ENCODE measurements around the gene LIX1L.
A peak's percentile ranks its signal among the peaks of the same experiment; 100 is the strongest.
"Not testable (repeated sequence)": the region's sequence is repeated elsewhere in the genome, so short reads cannot be mapped to it uniquely, and the experiment has no call there.

The LIX1L gene

DNA sequence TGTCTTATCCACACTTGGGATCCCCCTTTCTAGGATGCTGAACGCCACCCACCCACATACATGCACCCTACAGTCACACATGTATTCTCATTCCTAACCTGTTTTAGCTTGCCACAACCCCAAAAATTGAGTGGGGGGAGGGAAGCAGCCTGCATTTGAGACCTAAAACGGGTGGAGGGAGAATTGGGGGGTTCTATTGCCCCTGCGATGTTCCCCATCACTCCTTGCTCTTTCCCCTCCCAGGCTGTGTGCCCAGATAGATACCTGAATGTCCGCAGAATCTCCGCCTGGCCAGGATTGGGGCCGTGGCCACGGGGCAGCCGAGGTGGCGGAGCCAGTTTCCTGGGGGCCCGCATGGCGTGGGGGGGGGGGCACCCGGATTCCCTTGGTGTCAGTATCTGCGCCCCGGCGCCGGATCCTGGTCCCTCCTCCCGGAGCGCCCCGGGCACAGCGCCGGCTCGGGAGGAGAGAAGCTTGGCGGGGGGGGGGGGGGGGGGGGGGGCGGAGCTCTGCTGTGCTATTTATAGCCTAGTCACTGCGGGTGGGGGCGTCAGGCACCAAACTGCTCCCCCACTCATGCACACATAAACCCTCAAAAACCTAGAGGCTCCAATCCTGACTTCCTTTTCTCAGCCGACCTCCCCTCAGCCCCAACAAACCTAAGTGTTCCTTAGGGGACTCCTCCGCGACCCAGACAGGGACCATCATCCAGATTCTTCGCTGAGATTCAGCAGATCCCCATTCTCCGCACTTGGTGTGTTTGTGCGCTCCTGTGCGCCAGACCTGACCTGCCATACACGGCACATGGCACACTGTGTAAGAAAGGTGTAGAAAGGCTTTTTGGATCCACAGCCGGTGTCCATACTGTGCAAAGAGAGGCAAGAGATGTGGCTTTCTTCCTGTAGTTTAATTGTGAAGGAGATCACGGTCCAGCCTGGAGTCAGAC is 4.6 kb upstream of the LIX1L start:
- peak; percentile 41 to 58 for DNase-seq

DNA sequence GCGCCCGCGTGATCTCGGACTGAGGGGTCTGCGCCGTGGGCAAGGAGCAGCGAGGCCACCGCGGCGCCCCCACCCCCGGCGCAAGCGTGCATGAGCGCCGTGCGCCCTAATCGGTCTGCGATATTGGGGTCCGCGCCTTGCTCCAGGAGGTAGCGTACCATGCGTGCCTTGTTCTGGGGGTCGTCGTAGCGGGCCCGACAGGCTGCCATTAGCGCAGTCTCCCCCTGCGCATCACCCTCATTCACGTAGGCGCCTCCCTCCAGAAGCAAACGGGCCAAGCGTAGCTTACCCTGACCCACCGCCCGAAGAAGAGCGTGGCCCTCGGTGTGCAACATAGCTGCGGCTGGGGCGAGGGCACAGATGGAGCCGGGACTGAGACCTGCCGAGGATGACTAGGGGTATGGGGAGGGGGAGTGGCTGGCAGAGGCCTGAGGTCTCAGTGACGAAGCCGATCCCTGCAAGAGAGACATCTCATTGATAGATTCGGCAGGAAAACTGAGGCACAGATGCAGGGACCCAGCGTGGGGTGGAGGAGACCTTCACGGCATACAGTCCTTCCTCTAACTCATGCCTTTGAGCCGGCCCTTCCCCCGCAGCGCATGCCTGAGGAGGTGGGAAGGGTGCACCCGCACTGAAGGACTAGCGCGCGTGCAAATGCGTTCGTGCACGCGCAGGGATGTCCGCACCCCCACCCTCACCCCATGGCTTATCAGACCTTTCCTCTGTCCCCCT is 3.8 kb upstream of the LIX1L start:
- DNase-seq: peak; percentile 35 to 57

DNA sequence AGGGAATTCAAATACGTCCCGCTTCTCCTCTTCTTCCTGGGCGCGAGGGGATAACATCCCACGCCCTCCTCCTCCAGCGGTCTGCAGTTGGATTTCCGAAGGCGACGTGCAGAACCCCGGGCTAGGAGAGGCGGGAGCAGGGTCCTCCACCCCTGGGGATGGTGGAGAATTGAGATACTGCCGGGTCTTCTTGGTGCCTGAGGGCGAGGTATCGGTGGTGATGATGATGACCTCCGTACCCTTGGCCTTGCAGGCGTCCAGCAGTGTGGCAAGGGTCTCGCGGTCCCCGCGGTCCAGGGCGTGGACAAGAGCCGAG is 3.2 kb upstream of the LIX1L start:
- peak in 1 of 2 experiments; percentile 31 for DNase-seq

DNA sequence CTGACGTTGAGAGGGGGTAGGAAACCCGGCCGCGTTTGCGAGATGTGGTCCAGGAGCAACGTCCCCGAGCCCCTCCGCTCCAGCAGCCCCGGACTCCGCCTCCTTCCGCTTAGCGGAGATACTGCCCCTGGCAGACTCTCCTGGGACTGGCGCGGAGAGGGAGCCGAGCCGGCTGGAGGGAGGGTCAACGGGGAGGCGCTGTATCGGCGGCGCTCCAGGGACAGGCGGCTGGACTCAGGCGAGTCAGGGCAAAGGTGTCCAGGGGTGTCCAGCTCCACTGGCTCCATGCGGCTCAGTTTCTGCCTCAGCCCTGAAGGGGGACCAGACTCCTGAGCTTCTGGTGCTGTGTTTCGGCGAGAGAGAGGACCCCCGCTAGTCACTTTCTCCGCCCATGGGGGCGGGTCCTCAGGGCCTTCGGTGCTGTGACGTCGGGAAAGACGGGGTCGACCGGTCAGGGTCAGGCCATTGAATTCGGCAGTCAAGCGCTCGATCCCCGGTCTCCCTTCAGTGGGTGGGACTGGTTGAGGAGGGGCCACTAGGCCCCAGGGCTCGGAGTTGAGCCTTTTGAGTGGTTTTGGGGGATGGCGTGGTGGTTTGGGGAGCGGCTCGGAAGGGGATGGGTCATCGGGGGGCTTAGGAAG is 2.8 kb upstream of the LIX1L start:
- peak; percentile 91 to 92 for DNase-seq

DNA sequence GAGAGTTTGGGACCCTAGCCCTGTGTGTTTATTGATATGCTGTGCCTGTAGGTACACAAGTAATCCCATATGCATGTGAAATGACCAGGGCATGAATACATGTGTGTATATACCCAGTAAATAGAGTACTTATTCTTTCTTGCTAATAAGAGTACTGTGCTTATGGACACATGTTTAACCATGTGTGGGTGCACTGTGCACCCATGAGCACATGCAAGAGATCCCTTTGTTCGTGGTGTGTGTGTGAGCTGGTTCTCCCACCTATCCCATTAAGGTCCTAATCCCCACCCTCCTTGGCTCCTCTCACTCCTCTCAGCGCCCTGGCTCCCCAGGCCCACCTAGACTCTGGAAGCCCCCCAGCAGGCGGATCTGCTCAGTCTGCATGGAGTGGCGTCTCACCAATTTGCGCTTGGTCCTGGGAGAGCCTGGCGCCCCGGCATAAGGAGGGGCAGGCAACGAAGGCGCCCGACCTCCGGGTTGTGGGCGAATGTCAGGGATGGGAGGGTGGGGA is 2.2 kb upstream of the LIX1L start:
- peak in 1 of 2 experiments; percentile 37 for DNase-seq

DNA sequence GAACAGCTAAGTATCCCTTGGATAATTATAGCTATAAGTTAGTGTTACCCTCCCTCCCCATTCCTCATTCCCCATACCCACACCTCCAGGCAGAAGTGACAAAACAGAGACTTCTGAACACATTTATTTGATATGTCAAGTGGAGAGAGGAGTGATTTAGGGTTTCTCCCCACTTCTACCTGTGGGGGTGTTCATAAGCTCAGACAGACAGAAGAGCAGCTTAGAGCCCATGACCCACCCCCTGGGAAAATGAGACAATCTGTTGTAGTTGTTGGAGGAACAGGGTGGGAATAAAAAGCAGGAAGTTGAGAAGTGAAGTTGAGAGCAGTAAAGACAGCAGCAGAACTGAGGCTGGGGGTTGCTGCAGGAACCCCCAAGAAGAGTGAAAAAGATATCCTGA is 1.5 kb upstream of the LIX1L start:
- DNase-seq: no peak

DNA sequence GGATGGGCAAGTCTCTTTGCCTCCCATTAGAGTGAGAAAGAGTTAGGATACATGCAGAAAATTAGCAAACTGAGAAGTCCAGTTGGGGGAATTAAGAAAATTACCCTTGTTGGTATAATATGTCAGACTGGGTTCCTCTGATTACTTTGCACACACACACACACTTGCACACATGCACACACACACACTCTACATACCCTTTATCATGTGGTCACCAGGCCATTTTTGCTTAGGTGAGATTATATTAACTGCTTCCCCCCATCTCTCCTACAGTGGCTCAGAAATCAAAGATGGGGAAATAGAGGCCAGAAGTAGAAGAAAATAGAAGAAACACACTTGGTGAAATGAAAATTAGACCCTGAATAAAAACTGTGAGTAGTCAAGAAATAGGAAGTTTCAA is 917 bp upstream of the LIX1L start:
- no peak for DNase-seq

DNA sequence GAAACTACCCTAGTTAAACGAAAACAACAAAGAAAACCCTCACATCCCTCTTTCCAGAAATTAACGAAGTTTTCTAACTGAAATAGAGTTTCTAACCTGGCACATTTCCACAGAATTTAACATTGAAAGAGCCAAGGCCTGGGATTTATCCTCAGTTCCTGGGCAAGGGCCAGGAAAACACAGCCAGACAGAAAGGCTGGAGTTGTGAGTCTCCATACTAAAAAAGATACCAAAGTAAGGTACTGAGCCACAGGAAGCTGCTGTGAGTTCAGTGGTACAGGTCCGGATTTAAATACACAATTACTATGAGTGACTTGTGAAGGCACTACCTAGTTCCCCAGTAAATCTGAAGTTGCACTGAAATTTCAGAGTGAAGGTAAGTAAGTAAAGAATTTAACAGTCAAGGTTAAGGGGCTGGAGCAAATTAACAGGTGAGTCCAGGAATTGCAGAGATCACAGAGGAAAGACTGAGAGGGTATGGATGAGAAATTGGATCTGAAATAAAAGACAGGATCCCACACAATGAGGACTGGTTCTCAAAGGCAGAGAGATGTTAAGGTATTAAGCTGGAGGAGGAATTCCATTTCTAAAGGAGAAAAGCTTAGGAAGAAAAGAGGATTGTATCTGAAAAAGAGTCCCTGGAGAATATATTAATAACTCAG is 905 bp downstream of the LIX1L start:
- peak in 1 of 2 experiments; percentile 17 for DNase-seq

DNA sequence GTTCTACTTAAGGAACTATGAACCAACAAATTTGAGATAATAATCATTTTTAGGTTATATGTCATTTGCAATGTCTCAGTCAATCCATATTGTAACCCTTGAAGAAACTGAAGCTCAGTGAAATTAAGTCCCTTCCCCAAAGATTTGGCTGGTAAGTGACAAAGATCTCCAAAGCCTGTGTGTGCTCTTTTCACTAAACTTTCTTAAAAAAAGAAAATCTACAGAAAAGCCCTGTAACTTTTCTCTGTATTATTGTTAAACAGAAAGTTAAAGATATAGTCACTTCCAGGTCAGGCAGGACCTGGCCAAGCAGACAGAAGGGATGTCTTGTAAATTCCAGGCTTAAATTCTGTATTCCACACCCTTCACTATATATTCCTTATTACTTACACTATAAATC is 1.5 kb downstream of the LIX1L start:
- no peak for DNase-seq

DNA sequence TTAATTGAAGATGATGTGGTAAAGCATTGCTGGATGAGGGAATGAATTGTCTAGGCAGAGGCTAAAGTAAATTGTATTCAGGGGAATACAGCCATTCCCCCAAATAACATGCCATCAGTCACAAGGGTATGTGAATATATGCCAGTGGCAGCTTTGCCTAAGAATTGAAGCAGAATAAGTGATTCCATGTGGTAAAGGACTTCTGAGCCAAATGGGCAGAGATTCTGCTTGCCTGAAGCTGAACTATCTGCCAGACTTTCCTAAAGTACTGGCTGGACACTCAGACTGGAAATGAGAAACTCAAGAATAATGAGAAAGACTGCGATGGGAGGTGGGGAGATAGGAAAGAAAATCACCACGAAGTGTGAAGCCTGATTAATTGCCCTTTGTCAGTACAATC is 2.4 kb downstream of the LIX1L start:
- DNase-seq: no peak

DNA sequence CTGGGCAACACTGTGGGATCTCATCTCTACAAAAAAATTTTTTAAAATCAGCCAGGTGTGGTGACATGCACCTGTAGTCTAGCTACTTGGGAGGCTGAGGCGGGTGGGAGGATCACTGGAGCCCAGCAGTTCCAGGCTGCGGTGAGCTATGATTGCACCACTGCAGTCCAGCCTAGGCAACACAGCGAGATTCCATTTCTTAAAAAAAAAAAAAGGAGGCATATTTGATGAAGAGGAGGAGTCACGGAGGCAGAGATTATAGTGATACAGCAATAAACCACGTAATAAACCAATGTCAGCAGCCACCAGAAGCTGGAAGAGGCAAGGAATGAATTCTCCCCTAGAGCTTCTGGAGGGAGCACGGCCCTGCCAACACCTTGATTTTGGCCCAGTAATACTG is 4.0 kb downstream of the LIX1L start:
- no peak for DNase-seq

DNA sequence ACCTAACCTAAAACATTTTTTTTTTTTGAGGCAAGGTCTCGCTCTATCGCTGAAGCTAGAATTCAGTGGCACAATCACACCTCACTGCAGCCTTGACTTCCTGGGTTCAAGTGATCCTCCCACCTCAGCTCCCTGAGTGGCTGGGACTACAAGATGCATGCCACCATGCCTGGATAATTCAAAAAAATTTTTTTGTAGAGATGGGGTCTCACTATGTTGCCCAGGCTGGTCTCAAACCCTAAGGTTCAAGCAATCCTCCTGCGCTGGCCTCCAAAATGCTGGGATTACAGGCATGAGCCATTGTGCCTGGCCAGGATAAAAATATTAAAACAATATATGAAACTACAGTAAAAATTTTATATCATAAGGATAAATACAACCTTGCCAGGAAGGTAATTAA is 4.9 kb downstream of the LIX1L start:
- no peak for DNase-seq

DNA sequence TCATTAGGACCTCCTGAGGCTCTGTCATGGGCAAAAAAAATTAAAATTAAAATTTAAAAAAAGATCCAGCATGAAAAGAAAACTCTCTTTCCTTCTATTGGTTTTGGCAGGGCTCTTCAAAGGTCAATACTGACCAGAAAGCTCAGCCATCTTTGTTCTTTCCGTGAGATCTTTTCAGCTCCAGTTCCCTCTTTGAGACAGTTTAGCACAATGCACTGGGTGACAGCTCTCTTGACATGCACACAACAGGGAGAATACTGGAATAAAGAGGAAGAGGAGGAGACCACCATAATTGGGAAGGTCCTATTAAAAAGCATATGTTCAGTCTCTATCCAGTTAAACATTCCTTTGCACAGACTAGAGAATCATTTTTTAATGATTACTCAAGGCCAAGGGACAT is 6.3 kb downstream of the LIX1L start:
- DNase-seq: no peak

DNA sequence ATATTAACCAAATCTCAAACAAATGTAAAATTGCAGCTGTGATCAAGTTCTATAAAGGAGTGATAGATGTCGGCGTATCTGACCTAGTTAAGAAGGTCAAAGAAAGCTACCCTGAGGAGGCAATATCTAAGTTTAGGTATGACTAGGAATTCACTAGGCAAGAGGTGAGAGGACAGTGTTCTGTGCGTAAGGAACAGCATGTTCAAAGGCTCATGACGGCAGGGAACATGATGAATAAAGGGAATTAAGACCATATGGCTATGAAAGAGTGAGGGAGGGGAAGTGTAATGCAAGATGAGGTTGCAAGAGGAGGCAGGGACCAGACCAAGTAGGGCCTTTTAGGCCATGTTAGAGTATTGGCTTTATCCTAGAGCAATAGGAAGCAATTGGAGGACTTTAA is 8.6 kb downstream of the LIX1L start:
- no peak for DNase-seq

DNA sequence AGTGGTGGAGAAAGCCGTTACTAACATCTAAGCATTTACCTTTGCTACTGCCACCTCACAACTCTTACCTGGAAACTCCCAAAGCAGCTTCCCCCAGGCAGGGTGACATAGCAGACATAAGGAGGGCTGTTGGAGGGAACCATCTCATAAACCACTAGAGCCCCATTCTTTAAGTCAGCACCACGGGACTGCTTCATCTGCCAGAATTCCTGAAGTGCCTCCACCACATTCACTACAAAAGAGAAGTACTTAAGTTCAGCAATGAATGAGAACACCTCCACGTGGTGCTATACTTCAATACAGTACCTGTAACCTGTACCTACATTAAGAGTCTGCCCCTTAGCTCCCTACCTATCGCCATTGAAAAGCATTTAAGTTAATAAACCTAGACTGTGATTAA is 10.3 kb downstream of the LIX1L start:
- DNase-seq: no peak

DNA sequence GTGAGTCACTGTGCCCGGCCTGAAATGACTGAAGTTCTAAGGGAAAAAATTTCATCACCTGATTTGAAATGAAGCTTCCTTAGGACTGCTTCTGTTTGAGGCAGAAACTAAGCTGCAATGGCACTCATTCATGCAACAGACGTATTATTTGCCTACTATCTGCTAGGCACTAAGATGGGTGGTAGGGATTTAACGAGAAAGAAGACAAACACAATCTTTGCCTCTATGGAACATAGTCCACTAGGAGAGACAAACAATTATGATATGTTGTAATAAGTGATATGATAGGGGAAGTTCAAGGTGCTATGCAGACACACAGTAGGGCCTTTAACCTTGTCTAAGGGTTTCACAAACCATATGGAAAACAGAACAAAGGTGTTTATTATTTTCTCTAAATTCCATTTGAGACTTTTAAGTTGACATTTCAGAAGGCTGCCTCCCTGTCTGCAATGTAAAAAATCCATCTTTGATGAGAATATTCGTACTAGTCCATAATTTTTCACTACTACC is 11.3 kb downstream of the LIX1L start:
- no peak for DNase-seq

DNA sequence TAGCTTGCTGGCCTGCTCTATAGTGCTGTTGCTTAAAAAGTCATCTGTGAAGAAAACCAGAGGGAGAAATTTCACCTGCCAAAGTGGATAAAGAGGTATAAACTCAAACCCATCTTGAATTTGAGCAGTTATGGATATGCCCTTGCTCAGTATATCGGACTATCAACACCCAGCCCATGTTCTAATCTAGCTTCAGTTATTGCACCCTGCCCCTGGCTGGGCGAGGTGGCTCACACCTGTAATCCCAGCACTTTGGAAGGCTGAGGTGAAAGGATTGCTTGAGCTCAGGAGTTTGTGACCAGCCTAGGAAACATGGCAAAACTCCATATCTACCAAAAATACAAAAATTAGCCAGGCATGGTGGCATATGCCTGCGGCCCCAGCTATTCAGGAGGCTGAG is 13.3 kb downstream of the LIX1L start:
- DNase-seq: no peak

DNA sequence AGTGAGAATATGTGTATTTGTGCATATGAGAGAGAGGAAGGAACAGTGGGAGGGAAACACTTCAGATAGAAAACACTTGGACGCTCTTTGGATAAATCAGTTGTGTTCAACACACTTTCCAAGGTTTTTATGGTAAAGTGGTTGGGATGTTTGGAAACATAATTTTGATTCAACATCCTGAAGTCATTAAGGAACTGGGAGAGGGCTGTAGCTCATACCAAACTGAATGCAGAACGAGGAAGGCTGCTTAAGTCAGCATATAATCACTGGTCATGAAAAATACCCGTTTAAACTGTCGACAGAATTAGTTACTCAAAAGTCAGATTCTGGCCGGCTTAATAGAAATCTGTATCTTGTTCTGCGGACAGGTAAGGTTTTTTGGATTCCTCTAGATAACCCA is 14.9 kb downstream of the LIX1L start:
- no peak for DNase-seq

DNA sequence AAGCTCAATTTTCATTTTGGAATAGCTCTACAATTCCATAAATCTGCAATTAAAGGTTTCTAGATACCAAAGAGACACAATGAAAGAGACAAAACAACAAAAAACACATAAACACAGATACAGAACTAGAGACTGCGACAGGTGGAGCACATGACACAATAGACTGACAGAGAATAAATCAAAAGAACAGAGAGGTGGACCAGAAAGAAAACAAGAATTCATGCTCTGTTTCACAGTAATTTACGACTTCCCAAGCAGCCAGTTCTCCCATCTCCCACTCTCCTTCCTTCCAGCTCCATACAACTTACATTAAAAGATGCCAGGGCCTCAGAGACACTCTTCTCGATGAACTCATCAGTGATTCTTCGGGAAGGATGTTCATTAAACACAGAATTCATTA is 15.4 kb downstream of the LIX1L start:
- DNase-seq: no peak

DNA sequence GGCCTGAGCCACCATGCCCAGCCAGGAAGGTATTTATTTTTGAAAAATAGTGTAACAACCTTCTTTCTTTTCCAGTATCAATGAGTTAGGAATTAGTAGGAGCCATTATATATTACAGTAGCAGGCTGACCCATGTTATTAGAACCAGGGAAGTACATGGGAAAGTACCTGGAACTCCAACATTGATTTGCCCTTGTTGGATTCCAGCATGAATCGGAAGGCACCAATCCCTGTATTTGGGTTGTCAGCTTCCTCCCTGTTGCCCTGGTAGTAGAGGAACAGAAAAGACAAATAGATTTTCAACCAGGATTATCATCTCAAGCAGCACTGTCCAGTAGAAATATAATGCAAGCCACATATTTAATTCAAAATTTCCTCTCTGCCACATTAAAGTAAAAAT is 20.4 kb downstream of the LIX1L start:
- no peak for DNase-seq

DNA sequence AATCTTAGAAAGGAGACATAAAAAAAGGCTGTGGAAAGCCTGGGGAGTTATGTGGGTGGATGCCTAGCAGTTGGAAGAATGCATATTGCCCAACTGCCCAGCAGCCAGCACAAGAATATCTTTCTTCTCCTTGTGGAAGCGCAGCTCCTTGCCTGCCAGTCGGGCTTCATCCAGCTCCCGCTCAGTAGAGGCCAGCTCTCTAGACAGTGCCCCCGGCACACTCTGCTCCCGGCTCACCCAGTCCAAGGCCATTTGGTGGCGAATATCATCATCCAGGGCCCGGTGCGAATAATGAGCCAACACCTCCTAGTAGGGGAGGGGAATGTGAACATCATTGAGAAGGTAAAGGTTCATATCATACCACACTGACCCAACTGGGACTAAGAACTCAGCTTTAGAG is 21.6 kb downstream of the LIX1L start:
- no peak for DNase-seq

DNA sequence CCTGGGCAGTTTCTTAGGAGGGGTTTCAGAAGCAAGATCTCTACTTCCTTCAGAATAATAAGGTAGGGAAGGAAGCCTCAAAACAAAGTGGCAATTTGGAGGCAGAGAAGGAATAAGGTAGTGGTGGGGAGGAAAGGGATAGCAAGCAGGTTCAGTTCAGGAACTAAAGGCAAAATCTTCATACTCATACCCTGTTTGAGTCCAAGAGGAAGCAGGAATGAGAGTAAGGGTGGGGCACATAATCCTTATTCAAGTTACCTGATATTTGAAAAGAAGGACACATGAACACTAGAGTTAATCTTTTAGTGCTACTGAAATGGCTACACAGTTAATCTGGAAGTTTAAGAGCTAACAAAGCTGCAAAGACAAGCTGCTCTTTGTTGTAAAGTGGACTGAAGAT is 22.1 kb downstream of the LIX1L start:
- no peak for DNase-seq

DNA sequence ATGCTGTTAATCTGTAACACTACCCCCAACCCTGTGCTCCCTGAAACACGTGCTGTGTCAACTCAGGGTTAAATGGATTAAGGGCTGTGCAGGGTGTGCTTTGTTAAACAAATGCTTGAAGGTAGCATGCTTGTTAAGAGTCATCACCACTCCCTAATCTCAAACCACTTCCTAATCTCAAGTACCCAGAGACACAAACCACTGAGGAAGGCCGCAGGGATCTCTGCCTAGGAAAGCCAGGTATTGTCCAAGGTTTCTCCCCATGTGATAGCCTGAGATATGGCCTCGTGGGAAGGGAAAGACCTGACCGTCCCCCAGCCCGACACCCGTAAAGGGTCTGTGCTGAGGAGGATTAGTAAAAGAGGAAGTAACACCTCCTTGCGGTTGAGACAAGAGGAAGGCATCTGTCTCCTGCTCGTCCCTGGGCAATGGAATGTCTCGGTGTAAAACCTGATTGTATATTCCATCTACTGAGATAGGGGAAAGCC is 25.3 kb downstream of the LIX1L start:
- not testable (repeated sequence) for DNase-seq
